ENCODE results near the gene ELP5. TPM values are rescaled to one million over a fixed set of nuclear protein-coding genes. Genes with fewer than 3 reads are reported as not detected.
A peak's percentile ranks its signal among the peaks of the same experiment; 100 is the strongest.

The ELP5 gene
- total and polyA plus RNA-seq, 2 donors (not counting 1 experiment from before 2014, with no cell fraction given) = 48.0 to 69.9 TPM

DNA sequence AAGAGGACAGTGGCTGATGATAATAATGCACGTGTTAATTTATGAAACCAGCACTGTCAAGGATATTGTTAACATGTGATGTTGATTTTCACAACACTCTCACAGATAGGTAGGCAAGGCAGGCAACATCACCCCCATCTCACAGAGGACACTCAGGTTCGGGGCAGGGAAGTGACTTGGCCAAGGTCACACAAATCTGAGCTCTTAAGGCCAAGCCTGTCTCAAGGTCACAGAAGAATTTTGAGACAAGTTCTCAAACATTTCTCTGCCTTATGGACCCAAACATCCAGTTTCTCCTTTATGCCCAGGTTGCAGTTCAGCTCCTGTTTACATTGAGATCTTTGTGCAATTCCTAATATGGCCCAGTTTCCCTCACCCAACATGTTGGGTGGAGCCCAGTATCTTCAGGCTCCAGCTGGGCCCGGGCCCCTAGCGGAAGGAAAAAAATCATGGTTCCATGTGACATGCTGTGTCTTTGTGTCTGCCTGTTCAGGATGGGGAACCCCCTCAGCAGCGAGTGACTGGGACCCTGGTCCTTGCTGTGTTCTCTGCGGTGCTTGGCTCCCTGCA, 30.8 kb downstream of the ELP5 start:
- peaks cover 30% of the 10 kb centered on the region for H3K27me3 Mint-ChIP-seq
- peaks cover 0 to 53% (median 13%) of the 10 kb centered on the region in 4 experiments for H3K27me3 ChIP-seq (replicated peaks in 1 of 4; ENCODE audit: control extremely low read depth in 1 of 4, control insufficient read depth in 3 of 4, insufficient read depth in 4 of 4, low read length in 3 of 4)

More for the DNA sequence above, 30.8 kb downstream of the ELP5 start:
- ATAC-seq (ENCODE audit: low read depth) (no peak), DNase-seq (no peak)
- intact Hi-C loops (cut with micrococcal nuclease) = no loop called here
- TF ChIP-seq, protein P1, sequence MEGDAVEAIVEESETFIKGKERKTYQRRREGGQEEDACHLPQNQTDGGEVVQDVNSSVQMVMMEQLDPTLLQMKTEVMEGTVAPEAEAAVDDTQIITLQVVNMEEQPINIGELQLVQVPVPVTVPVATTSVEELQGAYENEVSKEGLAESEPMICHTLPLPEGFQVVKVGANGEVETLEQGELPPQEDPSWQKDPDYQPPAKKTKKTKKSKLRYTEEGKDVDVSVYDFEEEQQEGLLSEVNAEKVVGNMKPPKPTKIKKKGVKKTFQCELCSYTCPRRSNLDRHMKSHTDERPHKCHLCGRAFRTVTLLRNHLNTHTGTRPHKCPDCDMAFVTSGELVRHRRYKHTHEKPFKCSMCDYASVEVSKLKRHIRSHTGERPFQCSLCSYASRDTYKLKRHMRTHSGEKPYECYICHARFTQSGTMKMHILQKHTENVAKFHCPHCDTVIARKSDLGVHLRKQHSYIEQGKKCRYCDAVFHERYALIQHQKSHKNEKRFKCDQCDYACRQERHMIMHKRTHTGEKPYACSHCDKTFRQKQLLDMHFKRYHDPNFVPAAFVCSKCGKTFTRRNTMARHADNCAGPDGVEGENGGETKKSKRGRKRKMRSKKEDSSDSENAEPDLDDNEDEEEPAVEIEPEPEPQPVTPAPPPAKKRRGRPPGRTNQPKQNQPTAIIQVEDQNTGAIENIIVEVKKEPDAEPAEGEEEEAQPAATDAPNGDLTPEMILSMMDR (IDR thresholded peaks at IDR 0.05) = no peak
- no peak for TF ChIP-seq EZH2 (IDR thresholded peaks at IDR 0.05; ENCODE audit: borderline replicate concordance, insufficient read depth, low read depth, low read length, poor library complexity, severe bottlenecking)
- POLR2A ChIA-PET = interaction anchor here (1.8 kb wide), 1 partner anchor 14 kb away, joined by 3 read pairs; no protein-coding TSS in a partner anchor
- 74% methylated on average over 5 of the region's 6 CpGs for WGBS (ENCODE audit: insufficient coverage)
- no peak overlapping the region for H3K4me3 ChIP-seq (ENCODE audit: control extremely low read depth in 1 of 5, extremely low read depth in 1 of 5, insufficient read depth in 1 of 5, low read depth in 2 of 5, low read length in 4 of 5)
- H4K20me1 ChIP-seq (ENCODE audit: control insufficient read depth, insufficient read depth, low read length, poor library complexity, severe bottlenecking) = no peaks in the 10 kb centered on the region
- peaks cover 20 to 31% of the 10 kb centered on the region in 2 donors for H3K4me1 ChIP-seq (ENCODE audit: control insufficient read depth in 2 of 2, insufficient read depth in 2 of 2, low read length in 2 of 2)
- no peaks in the 10 kb centered on the region for H3K36me3 ChIP-seq (replicated peaks in 1 of 2; ENCODE audit: control extremely low read depth in 1 of 2, control insufficient read depth in 1 of 2, extremely low read depth in 1 of 2, insufficient read depth in 2 of 2, low read length in 1 of 2)
- H3K79me2 ChIP-seq (ENCODE audit: control insufficient read depth, insufficient read depth, low read length) = no peaks in the 10 kb centered on the region
- Mint-ChIP-seq H3K4me3 (peak overlapping the region; percentile 35), H3K9me3 (ENCODE audit: insufficient read depth) (no peaks in the 10 kb centered on the region), H3K27ac (no peak overlapping the region), H3K4me1 (peaks cover 20% of the 10 kb centered on the region)
- H2AFZ ChIP-seq (ENCODE audit: insufficient read depth, low read depth, low read length, poor library complexity, severe bottlenecking) = no peak overlapping the region
- CTCF ChIA-PET = interaction anchor here (0.7 to 10.9 kb wide), 6 partner anchors 15 to 237 kb away, joined by 3 to 115 read pairs (median 6); partner anchors contain the start of genes ACADVL and DLG4
- peaks cover 0 to 18% (median 0%) of the 10 kb centered on the region in 3 donors for H3K9me3 ChIP-seq (ENCODE audit: control extremely low read depth in 1 of 3, control insufficient read depth in 2 of 3, insufficient read depth in 1 of 3, low read length in 2 of 3)
- no peak overlapping the region for H3K27ac ChIP-seq (ENCODE audit: low read length in 2 of 2)
- no peak overlapping the region for H3K9ac ChIP-seq (ENCODE audit: low read length)
- H3K4me2 ChIP-seq (replicated peaks; ENCODE audit: low read depth, low read length, poor library complexity, severe bottlenecking) = peak overlapping the region; percentile 98

All from B cell (primary cell).